ENCODE results near the gene CDC42BPB.

DNA sequence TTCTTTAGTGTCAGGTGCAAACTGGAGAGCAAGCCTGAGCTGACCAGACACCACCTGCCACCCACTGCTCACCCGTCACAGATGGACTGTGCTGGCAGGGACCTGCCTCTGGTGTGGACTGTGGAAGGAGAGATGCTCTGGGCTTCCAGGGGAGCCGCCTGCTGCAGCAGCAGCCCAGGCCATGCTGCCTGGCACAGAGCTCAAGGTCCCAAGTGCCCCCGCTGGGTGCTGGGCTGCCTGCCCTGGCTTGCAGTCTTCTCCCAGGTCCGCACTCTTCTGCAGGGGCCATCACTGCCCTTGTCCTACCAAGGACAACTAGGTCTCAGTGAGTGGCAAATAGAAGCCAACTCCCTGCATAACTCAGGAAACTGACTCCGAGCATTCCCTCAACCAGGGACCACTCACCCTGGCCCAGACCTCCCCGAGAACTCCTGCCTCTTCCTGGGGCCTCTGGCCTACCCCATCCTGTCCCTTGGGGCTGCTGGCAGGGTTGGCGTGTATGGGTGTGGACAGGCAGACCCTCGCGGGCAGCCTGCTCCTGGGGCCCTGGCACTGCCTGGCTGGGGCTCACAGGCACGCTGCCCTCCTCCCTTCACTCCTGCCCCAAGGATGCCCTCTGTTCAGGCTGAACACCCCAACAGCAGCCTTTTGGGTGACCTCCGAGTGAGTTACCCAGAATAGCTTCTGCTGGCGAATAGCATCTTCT is 125.6 kb downstream of the CDC42BPB start:
- TF ChIP-seq, protein P1, sequence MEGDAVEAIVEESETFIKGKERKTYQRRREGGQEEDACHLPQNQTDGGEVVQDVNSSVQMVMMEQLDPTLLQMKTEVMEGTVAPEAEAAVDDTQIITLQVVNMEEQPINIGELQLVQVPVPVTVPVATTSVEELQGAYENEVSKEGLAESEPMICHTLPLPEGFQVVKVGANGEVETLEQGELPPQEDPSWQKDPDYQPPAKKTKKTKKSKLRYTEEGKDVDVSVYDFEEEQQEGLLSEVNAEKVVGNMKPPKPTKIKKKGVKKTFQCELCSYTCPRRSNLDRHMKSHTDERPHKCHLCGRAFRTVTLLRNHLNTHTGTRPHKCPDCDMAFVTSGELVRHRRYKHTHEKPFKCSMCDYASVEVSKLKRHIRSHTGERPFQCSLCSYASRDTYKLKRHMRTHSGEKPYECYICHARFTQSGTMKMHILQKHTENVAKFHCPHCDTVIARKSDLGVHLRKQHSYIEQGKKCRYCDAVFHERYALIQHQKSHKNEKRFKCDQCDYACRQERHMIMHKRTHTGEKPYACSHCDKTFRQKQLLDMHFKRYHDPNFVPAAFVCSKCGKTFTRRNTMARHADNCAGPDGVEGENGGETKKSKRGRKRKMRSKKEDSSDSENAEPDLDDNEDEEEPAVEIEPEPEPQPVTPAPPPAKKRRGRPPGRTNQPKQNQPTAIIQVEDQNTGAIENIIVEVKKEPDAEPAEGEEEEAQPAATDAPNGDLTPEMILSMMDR (IDR thresholded peaks at IDR 0.05; ENCODE audit: insufficient read depth, low read depth, low read length) = no peak
- no peak for TF ChIP-seq EZH2 (IDR thresholded peaks at IDR 0.05; ENCODE audit: insufficient read depth, low read length)
